Measurements from ENCODE around the gene HOXB9. TPM values are rescaled to one million over a fixed set of nuclear protein-coding genes. Genes with fewer than 3 reads are reported as not detected.

Gene HOXB9
- total RNA-seq, 1 experiment from 2014 or later, result 0.24 TPM

DNA sequence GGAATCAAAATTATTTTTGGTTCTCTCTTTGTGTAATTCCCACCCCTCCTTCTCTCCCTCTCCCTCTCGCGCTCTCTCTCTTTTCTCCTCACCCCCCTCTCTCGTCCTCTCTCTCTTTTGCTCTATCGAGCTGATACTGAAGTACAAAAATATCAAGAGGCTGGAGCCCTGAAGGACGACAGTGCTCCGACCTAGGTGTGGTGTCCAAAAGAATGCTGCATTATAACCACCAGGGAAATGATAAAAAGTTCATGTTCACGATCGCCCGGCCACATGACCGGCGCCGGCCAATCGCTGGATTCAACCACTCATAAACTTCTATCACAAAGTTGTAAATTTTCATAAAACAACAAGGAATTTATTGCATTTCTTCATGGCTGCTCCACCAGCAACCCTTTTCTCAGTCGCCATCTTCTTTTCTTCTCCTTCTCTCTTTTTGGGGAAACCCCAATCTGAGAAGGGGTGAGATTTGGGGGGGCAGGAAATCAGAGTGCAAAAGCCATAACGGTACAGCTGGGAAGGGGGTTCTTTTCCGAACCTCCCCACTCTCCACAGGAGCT lies 21.3 kb downstream of the HOXB9 start, which contains the start of gene HOXB6:
HOXB6 (minus strand) TSS at position 217 of the 560 bp plus-strand sequence. CDS start 6,836 bp downstream, outside the sequence.
- Mint-ChIP-seq H3K4me3 (no peak within 1 kb of the TSS; the same call in 1 of the 2 replicates), H3K4me1 (peaks cover 13% of the 10 kb centered on the region), H3K27me3 (ENCODE audit: low read depth) (peaks cover 100% of the 10 kb centered on the region; the same call in 1 of the 2 replicates), H3K36me3 (0 out of 2 replicates have a peak, but pooled peaks cover 5% of the 10 kb centered on the region), H3K9me3 (no peaks in the 10 kb centered on the region), H3K27ac (no peak within 1 kb of the TSS)
- ChIA-PET POLR2A (interaction anchor here (0.7 kb wide), 1 partner anchor 45 kb away, joined by 4 read pairs; no protein-coding TSS in a partner anchor), CTCF (interaction anchor here (0.6 to 2.5 kb wide), 5 partner anchors 8 to 1565 kb away, joined by 3 to 9 read pairs (median 4); no protein-coding TSS in a partner anchor)
- DNase-seq (ENCODE audit: low spot score), result no peak
- no peak for ATAC-seq
- no peak for TF ChIP-seq E2F1 (CRISPR knock-in tag; IDR thresholded peaks at IDR 0.05)
- no peak for TF ChIP-seq CREM (CRISPR knock-in tag; IDR thresholded peaks at IDR 0.05)
- TF ChIP-seq, protein P1, sequence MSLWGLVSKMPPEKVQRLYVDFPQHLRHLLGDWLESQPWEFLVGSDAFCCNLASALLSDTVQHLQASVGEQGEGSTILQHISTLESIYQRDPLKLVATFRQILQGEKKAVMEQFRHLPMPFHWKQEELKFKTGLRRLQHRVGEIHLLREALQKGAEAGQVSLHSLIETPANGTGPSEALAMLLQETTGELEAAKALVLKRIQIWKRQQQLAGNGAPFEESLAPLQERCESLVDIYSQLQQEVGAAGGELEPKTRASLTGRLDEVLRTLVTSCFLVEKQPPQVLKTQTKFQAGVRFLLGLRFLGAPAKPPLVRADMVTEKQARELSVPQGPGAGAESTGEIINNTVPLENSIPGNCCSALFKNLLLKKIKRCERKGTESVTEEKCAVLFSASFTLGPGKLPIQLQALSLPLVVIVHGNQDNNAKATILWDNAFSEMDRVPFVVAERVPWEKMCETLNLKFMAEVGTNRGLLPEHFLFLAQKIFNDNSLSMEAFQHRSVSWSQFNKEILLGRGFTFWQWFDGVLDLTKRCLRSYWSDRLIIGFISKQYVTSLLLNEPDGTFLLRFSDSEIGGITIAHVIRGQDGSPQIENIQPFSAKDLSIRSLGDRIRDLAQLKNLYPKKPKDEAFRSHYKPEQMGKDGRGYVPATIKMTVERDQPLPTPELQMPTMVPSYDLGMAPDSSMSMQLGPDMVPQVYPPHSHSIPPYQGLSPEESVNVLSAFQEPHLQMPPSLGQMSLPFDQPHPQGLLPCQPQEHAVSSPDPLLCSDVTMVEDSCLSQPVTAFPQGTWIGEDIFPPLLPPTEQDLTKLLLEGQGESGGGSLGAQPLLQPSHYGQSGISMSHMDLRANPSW (CRISPR knock-in tag; conservative IDR thresholded peaks at IDR 0.05; ENCODE audit: low read depth), result no peak
- TF ChIP-seq MXD4 (CRISPR knock-in tag; IDR thresholded peaks at IDR 0.05; ENCODE audit: borderline replicate concordance), result no peak
- TF ChIP-seq ZNF416 (CRISPR knock-in tag; IDR thresholded peaks at IDR 0.05), result no peak
- TF ChIP-seq NFE2L1 (CRISPR knock-in tag; IDR thresholded peaks at IDR 0.05), result no peak
- no peak for TF ChIP-seq FOXK1 (CRISPR knock-in tag; IDR thresholded peaks at IDR 0.05)
- TF ChIP-seq SP1 (CRISPR knock-in tag; conservative IDR thresholded peaks at IDR 0.05), result no peak
- TF ChIP-seq, protein P2, sequence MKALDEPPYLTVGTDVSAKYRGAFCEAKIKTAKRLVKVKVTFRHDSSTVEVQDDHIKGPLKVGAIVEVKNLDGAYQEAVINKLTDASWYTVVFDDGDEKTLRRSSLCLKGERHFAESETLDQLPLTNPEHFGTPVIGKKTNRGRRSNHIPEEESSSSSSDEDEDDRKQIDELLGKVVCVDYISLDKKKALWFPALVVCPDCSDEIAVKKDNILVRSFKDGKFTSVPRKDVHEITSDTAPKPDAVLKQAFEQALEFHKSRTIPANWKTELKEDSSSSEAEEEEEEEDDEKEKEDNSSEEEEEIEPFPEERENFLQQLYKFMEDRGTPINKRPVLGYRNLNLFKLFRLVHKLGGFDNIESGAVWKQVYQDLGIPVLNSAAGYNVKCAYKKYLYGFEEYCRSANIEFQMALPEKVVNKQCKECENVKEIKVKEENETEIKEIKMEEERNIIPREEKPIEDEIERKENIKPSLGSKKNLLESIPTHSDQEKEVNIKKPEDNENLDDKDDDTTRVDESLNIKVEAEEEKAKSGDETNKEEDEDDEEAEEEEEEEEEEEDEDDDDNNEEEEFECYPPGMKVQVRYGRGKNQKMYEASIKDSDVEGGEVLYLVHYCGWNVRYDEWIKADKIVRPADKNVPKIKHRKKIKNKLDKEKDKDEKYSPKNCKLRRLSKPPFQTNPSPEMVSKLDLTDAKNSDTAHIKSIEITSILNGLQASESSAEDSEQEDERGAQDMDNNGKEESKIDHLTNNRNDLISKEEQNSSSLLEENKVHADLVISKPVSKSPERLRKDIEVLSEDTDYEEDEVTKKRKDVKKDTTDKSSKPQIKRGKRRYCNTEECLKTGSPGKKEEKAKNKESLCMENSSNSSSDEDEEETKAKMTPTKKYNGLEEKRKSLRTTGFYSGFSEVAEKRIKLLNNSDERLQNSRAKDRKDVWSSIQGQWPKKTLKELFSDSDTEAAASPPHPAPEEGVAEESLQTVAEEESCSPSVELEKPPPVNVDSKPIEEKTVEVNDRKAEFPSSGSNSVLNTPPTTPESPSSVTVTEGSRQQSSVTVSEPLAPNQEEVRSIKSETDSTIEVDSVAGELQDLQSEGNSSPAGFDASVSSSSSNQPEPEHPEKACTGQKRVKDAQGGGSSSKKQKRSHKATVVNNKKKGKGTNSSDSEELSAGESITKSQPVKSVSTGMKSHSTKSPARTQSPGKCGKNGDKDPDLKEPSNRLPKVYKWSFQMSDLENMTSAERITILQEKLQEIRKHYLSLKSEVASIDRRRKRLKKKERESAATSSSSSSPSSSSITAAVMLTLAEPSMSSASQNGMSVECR (CRISPR knock-in tag; IDR thresholded peaks at IDR 0.05; ENCODE audit: borderline replicate concordance), result no peak
- no peak for TF ChIP-seq JAZF1 (CRISPR knock-in tag; IDR thresholded peaks at IDR 0.05)
- no peak for TF ChIP-seq JUN (CRISPR knock-in tag; IDR thresholded peaks at IDR 0.05)
- TF ChIP-seq, protein P3, sequence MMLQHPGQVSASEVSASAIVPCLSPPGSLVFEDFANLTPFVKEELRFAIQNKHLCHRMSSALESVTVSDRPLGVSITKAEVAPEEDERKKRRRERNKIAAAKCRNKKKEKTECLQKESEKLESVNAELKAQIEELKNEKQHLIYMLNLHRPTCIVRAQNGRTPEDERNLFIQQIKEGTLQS (CRISPR knock-in tag; conservative IDR thresholded peaks at IDR 0.05), result no peak
- TF ChIP-seq ERG (CRISPR knock-in tag; IDR thresholded peaks at IDR 0.05), result no peak
- no peak for TF ChIP-seq SMAD3 (CRISPR knock-in tag; IDR thresholded peaks at IDR 0.05; ENCODE audit: borderline replicate concordance)
- TF ChIP-seq, protein P4, sequence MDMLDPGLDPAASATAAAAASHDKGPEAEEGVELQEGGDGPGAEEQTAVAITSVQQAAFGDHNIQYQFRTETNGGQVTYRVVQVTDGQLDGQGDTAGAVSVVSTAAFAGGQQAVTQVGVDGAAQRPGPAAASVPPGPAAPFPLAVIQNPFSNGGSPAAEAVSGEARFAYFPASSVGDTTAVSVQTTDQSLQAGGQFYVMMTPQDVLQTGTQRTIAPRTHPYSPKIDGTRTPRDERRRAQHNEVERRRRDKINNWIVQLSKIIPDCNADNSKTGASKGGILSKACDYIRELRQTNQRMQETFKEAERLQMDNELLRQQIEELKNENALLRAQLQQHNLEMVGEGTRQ (CRISPR knock-in tag; IDR thresholded peaks at IDR 0.05), result no peak
- no peak for TF ChIP-seq ETV6 (CRISPR knock-in tag; IDR thresholded peaks at IDR 0.05)
- TF ChIP-seq, protein P5, sequence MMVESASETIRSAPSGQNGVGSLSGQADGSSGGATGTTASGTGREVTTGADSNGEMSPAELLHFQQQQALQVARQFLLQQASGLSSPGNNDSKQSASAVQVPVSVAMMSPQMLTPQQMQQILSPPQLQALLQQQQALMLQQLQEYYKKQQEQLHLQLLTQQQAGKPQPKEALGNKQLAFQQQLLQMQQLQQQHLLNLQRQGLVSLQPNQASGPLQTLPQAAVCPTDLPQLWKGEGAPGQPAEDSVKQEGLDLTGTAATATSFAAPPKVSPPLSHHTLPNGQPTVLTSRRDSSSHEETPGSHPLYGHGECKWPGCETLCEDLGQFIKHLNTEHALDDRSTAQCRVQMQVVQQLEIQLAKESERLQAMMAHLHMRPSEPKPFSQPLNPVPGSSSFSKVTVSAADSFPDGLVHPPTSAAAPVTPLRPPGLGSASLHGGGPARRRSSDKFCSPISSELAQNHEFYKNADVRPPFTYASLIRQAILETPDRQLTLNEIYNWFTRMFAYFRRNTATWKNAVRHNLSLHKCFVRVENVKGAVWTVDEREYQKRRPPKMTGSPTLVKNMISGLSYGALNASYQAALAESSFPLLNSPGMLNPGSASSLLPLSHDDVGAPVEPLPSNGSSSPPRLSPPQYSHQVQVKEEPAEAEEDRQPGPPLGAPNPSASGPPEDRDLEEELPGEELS (CRISPR knock-in tag; IDR thresholded peaks at IDR 0.05), result no peak
- no peak for TF ChIP-seq KAT7 (CRISPR knock-in tag; IDR thresholded peaks at IDR 0.05; ENCODE audit: borderline replicate concordance)

Measured in WTC11 (cell line).